Prostate gland (tissue), 2 donors: ENCODE measurements around the gene RALY.

ENCODE experiments used
- POLR2A ChIP-seq: fragments of 450-650 bp; IDR thresholded peaks from one replicate; pipeline ENCODE4 v1.6.1; 2016; ENCODE audit warnings: antibody characterized with exemption, mild to moderate bottlenecking
- TF ChIP-seq, protein P1 (sequence below), 4 experiments: fragments of 200-600 bp in 2 of 4; fragments of 450-650 bp in 2 of 4; sonication (generic) in 2 of 4; IDR thresholded peaks; 1 replicate in 3 of 4; 2 replicates in 1 of 4; pipeline ENCODE4 v1.5.1; 2016 to 2019; ENCODE audit warnings: antibody characterized with exemption in 4 of 4, mild to moderate bottlenecking in 2 of 4, moderate library complexity in 2 of 4

GRCh38 chr20:34014878-34015277 lies 21.2 kb downstream of the RALY start:
- TF ChIP-seq, protein P1, sequence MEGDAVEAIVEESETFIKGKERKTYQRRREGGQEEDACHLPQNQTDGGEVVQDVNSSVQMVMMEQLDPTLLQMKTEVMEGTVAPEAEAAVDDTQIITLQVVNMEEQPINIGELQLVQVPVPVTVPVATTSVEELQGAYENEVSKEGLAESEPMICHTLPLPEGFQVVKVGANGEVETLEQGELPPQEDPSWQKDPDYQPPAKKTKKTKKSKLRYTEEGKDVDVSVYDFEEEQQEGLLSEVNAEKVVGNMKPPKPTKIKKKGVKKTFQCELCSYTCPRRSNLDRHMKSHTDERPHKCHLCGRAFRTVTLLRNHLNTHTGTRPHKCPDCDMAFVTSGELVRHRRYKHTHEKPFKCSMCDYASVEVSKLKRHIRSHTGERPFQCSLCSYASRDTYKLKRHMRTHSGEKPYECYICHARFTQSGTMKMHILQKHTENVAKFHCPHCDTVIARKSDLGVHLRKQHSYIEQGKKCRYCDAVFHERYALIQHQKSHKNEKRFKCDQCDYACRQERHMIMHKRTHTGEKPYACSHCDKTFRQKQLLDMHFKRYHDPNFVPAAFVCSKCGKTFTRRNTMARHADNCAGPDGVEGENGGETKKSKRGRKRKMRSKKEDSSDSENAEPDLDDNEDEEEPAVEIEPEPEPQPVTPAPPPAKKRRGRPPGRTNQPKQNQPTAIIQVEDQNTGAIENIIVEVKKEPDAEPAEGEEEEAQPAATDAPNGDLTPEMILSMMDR (IDR thresholded peaks at IDR 0.05), result no peak
- no peak for TF ChIP-seq POLR2A
